ENCODE data around the gene TRAPPC2L. TPM values are rescaled to one million over a fixed set of nuclear protein-coding genes. Genes with fewer than 3 reads are reported as not detected.

Gene TRAPPC2L
- total RNA-seq, 1 experiment from 2014 or later: 82.0 TPM

- ChIA-PET POLR2A (no interaction called here), CTCF (interaction anchor here (0.9 to 1.6 kb wide), 3 partner anchors 261 to 387 kb away, joined by 3 to 8 read pairs (median 3); no protein-coding TSS in a partner anchor)
- Mint-ChIP-seq H3K27ac (no peak overlapping the region), H3K36me3 (no peaks in the 10 kb centered on the region), H3K4me3 (no peak overlapping the region), H3K4me1 (peaks cover 2% of the 10 kb centered on the region; the same call in 1 of the 2 replicates), H3K9me3 (no peaks in the 10 kb centered on the region), H3K27me3 (ENCODE audit: low read depth) (no peaks in the 10 kb centered on the region)
- TF ChIP-seq AR (CRISPR knock-in tag; IDR thresholded peaks at IDR 0.05) (no peak), E2F1 (CRISPR knock-in tag; IDR thresholded peaks at IDR 0.05) (no peak), RELA (CRISPR knock-in tag; IDR thresholded peaks at IDR 0.05; ENCODE audit: borderline replicate concordance) (no peak), PRRX2 (CRISPR knock-in tag; IDR thresholded peaks at IDR 0.05) (no peak), ZNF281 (CRISPR knock-in tag; IDR thresholded peaks at IDR 0.05) (no peak), ESRRA (CRISPR knock-in tag; IDR thresholded peaks at IDR 0.05; ENCODE audit: borderline replicate concordance) (no peak), NR2C2 (CRISPR knock-in tag; IDR thresholded peaks at IDR 0.05) (no peak), NFE2L1 (CRISPR knock-in tag; IDR thresholded peaks at IDR 0.05) (no peak), ATF1 (CRISPR knock-in tag; IDR thresholded peaks at IDR 0.05) (no peak), GRHL2 (CRISPR knock-in tag; IDR thresholded peaks at IDR 0.05; ENCODE audit: insufficient replicate concordance, severe bottlenecking) (no peak), GABPB1 (CRISPR knock-in tag; IDR thresholded peaks at IDR 0.05) (no peak), ZNF423 (CRISPR knock-in tag; IDR thresholded peaks at IDR 0.05) (no peak), TEAD4 (CRISPR knock-in tag; IDR thresholded peaks at IDR 0.05) (no peak), CBFB (CRISPR knock-in tag; IDR thresholded peaks at IDR 0.05; ENCODE audit: low read depth) (no peak), AFF4 (CRISPR knock-in tag; IDR thresholded peaks at IDR 0.05; ENCODE audit: borderline replicate concordance) (no peak), ZNF219 (CRISPR knock-in tag; IDR thresholded peaks at IDR 0.05; ENCODE audit: borderline replicate concordance) (no peak), NFATC4 (CRISPR knock-in tag; IDR thresholded peaks at IDR 0.05) (no peak)
- DNase-seq (ENCODE audit: low spot score) (no peak), ATAC-seq (no peak)
Observed at GRCh38 chr16:88906535-88907105, 49.7 kb downstream of the TRAPPC2L start.

Data from WTC11 (cell line).